Liver (tissue), 3 donors: ENCODE measurements around the gene ACSS1.

Experiments used
- ATF3 ChIP-seq: IDR thresholded peaks from 2 replicates; pipeline ENCODE4 v1.6.1; 2016; ENCODE audit warnings: antibody characterized with exemption
- CTCF ChIP-seq: fragments of 150-350 bp; IDR thresholded peaks from 2 replicates; pipeline ENCODE4 v1.5.1; 2017; ENCODE audit warnings: improper control_type of control experiment, low read depth, low read length; ENCODE audit not compliant: missing input control
- EGR1 ChIP-seq, 2 donors: IDR thresholded peaks; 2 replicates each; pipeline ENCODE4 v1.6.1; 2016 to 2018; ENCODE audit warnings: antibody characterized with exemption in 2 of 2, low read depth in 2 of 2
- FOXA1 ChIP-seq: IDR thresholded peaks from 2 replicates; pipeline ENCODE4 v1.6.1; 2016; ENCODE audit warnings: antibody characterized with exemption
- GABPA ChIP-seq, 2 donors: IDR thresholded peaks in 1 of 2; conservative IDR thresholded peaks in 1 of 2; 2 replicates each; pipeline ENCODE4 v1.6.1; 2016; ENCODE audit warnings: antibody characterized with exemption in 2 of 2, mild to moderate bottlenecking in 1 of 2, moderate library complexity in 1 of 2
- HNF4G ChIP-seq: IDR thresholded peaks from 2 replicates; pipeline ENCODE4 v1.6.1; 2016; ENCODE audit warnings: antibody characterized with exemption
- MAX ChIP-seq: IDR thresholded peaks from 2 replicates; pipeline ENCODE4 v1.6.1; 2016; ENCODE audit warnings: antibody characterized with exemption
- NR2F2 ChIP-seq: IDR thresholded peaks from 2 replicates; pipeline ENCODE4 v1.6.1; 2016; ENCODE audit warnings: antibody characterized with exemption
- REST ChIP-seq: IDR thresholded peaks from 2 replicates; pipeline ENCODE4 v1.6.1; 2016; ENCODE audit warnings: antibody characterized with exemption, mild to moderate bottlenecking
- RXRA ChIP-seq, 2 donors: IDR thresholded peaks; 2 replicates each; pipeline ENCODE4 v1.6.1; 2017 to 2018; ENCODE audit warnings: antibody characterized with exemption in 2 of 2, mild to moderate bottlenecking in 1 of 2
- TAF1 ChIP-seq: conservative IDR thresholded peaks from 2 replicates; pipeline ENCODE4 v1.6.1; 2016; ENCODE audit warnings: antibody characterized with exemption, mild to moderate bottlenecking
- YY1 ChIP-seq: IDR thresholded peaks from 2 replicates; pipeline ENCODE4 v1.6.1; 2016; ENCODE audit warnings: antibody characterized with exemption, mild to moderate bottlenecking
- donor health status: healthy.
- donor health status: healthy.

GRCh38 chr20:24981790-24982189 lies 76.1 kb downstream of the ACSS1 start:
- no peak for TF ChIP-seq CTCF
- no peak for TF ChIP-seq YY1
- TF ChIP-seq GABPA (IDR thresholded peaks at IDR 0.05 in 1 of 2, conservative IDR thresholded peaks at IDR 0.05 in 1 of 2), result no peak
- no peak for TF ChIP-seq TAF1
- TF ChIP-seq REST, result no peak
- TF ChIP-seq HNF4G, result no peak
- no peak for TF ChIP-seq FOXA1
- no peak for TF ChIP-seq RXRA (IDR thresholded peaks at IDR 0.05)
- TF ChIP-seq MAX, result no peak
- no peak for TF ChIP-seq EGR1 (IDR thresholded peaks at IDR 0.05; ENCODE audit: low read depth in 2 of 2)
- no peak for TF ChIP-seq ATF3
- TF ChIP-seq NR2F2, result no peak
